Heart left ventricle (tissue), 16 donors: ENCODE measurements around the gene ARHGEF10L. TPM values are rescaled to one million over a fixed set of nuclear protein-coding genes. Genes with fewer than 3 reads are reported as not detected.
A peak's percentile ranks its signal among the peaks of the same experiment; 100 is the strongest.

Experiments used
- ATAC-seq, 4 donors: fragments of 200-7000 bp; cut with Tn5 transposase; one replicate each; pipeline ENCODE4 v1.9.1; 2020 to 2022; ENCODE audit warnings: moderate library complexity in 4 of 4, mild to moderate bottlenecking in 3 of 4, moderate number of reproducible peaks in 1 of 4
- DNase-seq, 5 donors: peaks; one replicate each; pipeline ENCODE4 v3.0.0-alpha.2; 2020
- H3K27ac ChIP-seq, 12 donors: fragments of 200-600 bp; sonication (generic) in 4 of 12; one replicate each; pipeline versions ENCODE4 v1.5.0 to v1.8.0; 2016 to 2022; ENCODE audit warnings: mild to moderate bottlenecking in 2 of 12
- H3K27me3 ChIP-seq, 9 donors: fragments of 200-600 bp; sonication (generic) in 2 of 9; one replicate each; pipeline versions ENCODE4 v1.5.1 to v1.8.0; 2016 to 2022; ENCODE audit warnings: mild to moderate bottlenecking in 3 of 9
- H3K36me3 ChIP-seq, 9 donors: fragments of 200-600 bp; sonication (generic) in 2 of 9; one replicate each; pipeline versions ENCODE4 v1.5.0 to v1.8.0; 2018 to 2022; ENCODE audit warnings: mild to moderate bottlenecking in 2 of 9
- H3K4me1 ChIP-seq, 12 donors: fragments of 200-600 bp; sonication (generic) in 4 of 12; one replicate each; pipeline versions ENCODE4 v1.5.0 to v1.8.0; 2016 to 2022; ENCODE audit warnings: mild to moderate bottlenecking in 3 of 12
- H3K4me3 ChIP-seq, 12 donors: fragments of 200-600 bp; sonication (generic) in 4 of 12; one replicate each; pipeline versions ENCODE4 v1.5.0 to v1.8.0; 2017 to 2022; ENCODE audit warnings: mild to moderate bottlenecking in 9 of 12, moderate library complexity in 4 of 12
- H3K9me3 ChIP-seq, 12 donors: fragments of 200-600 bp; sonication (generic) in 4 of 12; one replicate each; pipeline versions ENCODE4 v1.5.0 to v1.8.0; 2016 to 2022; ENCODE audit warnings: mild to moderate bottlenecking in 1 of 12
- POLR2A ChIP-seq, 2 donors: fragments of 450-650 bp; IDR thresholded peaks; one replicate each; pipeline ENCODE4 v1.6.1; 2017; ENCODE audit warnings: antibody characterized with exemption in 2 of 2, mild to moderate bottlenecking in 2 of 2, moderate library complexity in 2 of 2
- WGBS, 4 donors: extraction: QIAGEN DNeasy Blood & Tissue Kit in 2 of 4; methylation state at CpG; one replicate each; pipeline versions ENCODE4 v1.1.5 to v1.1.7; 2013 to 2018; 5-methylcytosine and 5-hydroxymethylcytosine counted together
- intact Hi-C, 10 donors: fragments of 100-400 bp; cut with DNase I; formaldehyde crosslinking; loops; one replicate each; pipeline versions ENCODE4 v1.11.1 to v1.14.2; 2022
- polyA plus RNA-seq, 2 donors: library from polyadenylated mRNA; stranded (reverse); fragments of 200-250 nt; gene quantifications; one replicate each; pipeline ENCODE4 v1.2.3, GENCODE V29; 2013
- total RNA-seq, 9 donors: library from RNA; depleted of rRNA in 2 of 9; stranded (reverse); fragments of >200 nt in 2 of 9; fragmentation: NEBNext Ultra II Directional in 3 of 9; extraction: Animal tissue kit (Norgen Biotek cat#: 25700) in 3 of 9; gene quantifications; one replicate each; pipeline versions ENCODE4 v1.1.0 to v1.2.4, GENCODE V29; 2016 to 2023
- TF ChIP-seq, protein P1 (sequence below), 12 donors: fragments of 200-600 bp; sonication (generic) in 4 of 12; IDR thresholded peaks; one replicate each; pipeline versions ENCODE4 v1.5.0 to v1.8.0; 2018 to 2022; ENCODE audit warnings: antibody characterized with exemption in 12 of 12, mild to moderate bottlenecking in 5 of 12
- donor health status: ischemic (EF 13 %, LVEDD 7.1; RV severe dilation, severe dysfunction).
- donor health status: healthy with polysubstance abuse.
- donor health status: DM: no; HTN: yes; CAD: no.
- donor health status: DM: no; HTN: no; CAD: no.
- donor health status: ischemic (EF 25% LVEDD 6.9; RV normal size, moderate dysfunction).
- donor health status: ischemic (EF 25% LVEDD 5.7; RV mildly dilated, moderate dysfunction).
- donor health status: healthy.
- donor health status: DM: yes; HTN: yes; CAD: no.
- donor health status: ischemic (EF 35%, LVEDD 5.7; RV mildly dilated, moderate dysfunction).
- donor health status: nonischemic (EF 11% LVEDD 7.7; RV severe dilation, severe dysfunction).
- donor health status: DM: yes; HTN: yes; CAD: no.
- donor health status: PGD.
- donor health status: ischemic (EF 29% LVEDD 5.4; RV normal size, mild dysfunction).
- donor health status: nonischemic (EF 23%, LVEDD 6.1; RV moderate dilation, normal function).

ARHGEF10L gene
- total and polyA plus RNA-seq, 11 donors = 44.6 to 72.8 (median 57.9) TPM

DNA sequence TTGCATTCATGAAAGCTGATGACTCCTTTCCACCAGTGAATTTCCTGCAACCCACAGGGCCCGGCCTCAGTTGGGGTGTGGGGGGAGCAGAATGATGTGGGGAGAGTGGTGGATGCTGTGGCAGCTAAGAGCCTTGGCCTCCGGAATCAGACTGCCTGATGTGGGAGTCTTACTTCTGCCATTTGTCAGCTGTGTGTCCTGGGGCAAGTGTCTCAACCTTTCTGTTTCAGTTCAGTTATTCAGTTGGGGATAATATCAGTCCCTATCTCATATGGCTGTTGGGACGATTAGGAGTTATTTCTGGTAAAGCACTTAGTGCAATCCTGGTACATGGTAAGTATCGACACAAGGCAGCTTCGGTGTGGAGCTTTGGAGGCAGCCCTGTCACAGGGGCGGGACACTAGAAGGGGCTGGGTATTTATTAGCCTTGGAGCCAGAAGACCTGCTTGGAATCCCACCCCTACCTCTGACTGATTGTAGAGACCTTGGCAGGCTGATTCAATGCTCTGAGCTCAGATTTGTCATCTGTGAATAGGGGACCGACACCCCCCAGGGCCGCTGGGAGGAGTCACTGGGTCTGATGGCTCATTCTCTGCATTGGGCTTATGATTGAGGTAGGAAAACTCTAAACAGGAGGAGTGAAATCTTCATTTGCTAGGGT, 19.6 kb downstream of the ARHGEF10L start:
- intact Hi-C loops = no loop called here
- DNase-seq = no peak
- WGBS, 4 donors = 66 to 74% (median 72%) methylated on average over 7 to 8 of the region's 8 CpGs
- Histone ChIP-seq H3K4me1 (peaks cover under 1 to 44% (median 33%) of the 10 kb centered on the region in 12 donors), H3K27me3 (no peaks in the 10 kb centered on the region), H3K4me3 (no peak overlapping the region), H3K36me3 (no peaks in the 10 kb centered on the region), H3K27ac (peak overlapping the region in 8 of 12 donors; percentile 15 to 92 (median 82)), H3K9me3 (no peaks in the 10 kb centered on the region)
- ATAC-seq = no peak
- TF ChIP-seq, protein P1, sequence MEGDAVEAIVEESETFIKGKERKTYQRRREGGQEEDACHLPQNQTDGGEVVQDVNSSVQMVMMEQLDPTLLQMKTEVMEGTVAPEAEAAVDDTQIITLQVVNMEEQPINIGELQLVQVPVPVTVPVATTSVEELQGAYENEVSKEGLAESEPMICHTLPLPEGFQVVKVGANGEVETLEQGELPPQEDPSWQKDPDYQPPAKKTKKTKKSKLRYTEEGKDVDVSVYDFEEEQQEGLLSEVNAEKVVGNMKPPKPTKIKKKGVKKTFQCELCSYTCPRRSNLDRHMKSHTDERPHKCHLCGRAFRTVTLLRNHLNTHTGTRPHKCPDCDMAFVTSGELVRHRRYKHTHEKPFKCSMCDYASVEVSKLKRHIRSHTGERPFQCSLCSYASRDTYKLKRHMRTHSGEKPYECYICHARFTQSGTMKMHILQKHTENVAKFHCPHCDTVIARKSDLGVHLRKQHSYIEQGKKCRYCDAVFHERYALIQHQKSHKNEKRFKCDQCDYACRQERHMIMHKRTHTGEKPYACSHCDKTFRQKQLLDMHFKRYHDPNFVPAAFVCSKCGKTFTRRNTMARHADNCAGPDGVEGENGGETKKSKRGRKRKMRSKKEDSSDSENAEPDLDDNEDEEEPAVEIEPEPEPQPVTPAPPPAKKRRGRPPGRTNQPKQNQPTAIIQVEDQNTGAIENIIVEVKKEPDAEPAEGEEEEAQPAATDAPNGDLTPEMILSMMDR (IDR thresholded peaks at IDR 0.05) = no peak
- no peak for TF ChIP-seq POLR2A (IDR thresholded peaks at IDR 0.05)

DNA sequence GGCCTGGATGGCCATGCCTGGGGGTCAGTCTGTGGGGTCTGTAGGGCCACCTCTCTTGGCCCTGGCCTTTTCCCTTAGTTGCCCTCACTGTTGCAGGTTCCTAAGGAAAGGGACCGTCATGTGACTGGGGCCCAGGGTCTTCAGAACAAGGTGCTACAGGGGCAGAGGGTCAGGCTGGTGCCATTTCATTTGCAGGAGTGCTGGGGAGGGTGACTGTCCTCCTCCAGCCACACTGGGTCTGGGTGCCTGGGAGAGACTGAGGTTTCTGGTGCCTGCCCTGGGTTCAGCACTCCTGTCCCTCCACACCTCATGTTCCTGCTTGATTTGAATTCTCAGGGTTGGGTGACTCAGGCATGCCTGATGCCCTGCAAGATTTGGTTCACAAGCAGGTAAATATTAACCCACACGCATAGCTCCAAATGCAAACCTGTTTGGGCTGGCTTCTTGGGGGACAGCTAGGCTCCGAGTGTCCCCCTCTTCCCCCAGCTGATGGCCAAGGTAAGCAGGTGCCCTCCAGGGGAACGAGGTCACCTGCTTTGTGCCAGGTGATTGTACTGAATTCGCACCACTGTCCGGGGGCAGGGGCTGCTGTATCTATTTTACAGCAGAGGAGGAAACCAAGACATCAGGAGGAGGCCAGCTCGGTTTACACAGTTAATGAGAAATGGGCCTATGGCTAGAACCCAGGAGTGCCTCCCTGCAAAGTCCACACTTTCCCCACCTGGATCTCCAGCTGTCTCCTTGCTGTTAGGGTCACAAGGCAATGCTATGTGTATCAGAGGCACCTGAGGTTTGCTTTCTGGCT, 20.3 kb downstream of the ARHGEF10L start:
- Histone ChIP-seq H3K9me3 (no peaks in the 10 kb centered on the region), H3K36me3 (no peaks in the 10 kb centered on the region), H3K4me1 (peaks cover 3 to 51% (median 35%) of the 10 kb centered on the region in 12 donors), H3K27me3 (no peaks in the 10 kb centered on the region), H3K4me3 (no peak overlapping the region), H3K27ac (peak overlapping the region in 10 of 12 donors; percentile 30 to 97 (median 86))
- no peak for ATAC-seq
- 87 to 92% (median 90%) methylated on average over 5 to 7 of the region's 7 CpGs for WGBS, 4 donors
- intact Hi-C loops = no loop called here
- no peak for DNase-seq
- TF ChIP-seq, protein P1 (IDR thresholded peaks at IDR 0.05) = no peak
- no peak for TF ChIP-seq POLR2A (IDR thresholded peaks at IDR 0.05)

DNA sequence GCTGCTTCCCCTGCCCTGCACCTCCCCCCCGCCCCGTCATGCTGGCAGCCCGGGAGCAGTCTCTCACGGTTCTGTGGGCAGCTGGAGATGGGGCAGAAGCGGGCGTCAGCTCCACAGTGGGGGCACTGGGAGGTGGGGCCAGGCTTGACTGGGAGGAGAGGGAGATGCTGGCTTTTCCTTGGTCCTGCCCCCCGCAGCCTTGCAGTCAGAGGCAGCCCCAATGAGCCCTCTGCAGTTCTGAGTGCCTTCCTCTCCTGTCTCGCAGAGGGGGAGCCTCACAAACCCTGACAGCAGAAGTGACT, 21.7 kb downstream of the ARHGEF10L start:
- Histone ChIP-seq H3K4me3 (no peak overlapping the region), H3K4me1 (peaks cover 5 to 65% (median 42%) of the 10 kb centered on the region in 12 donors), H3K27me3 (no peaks in the 10 kb centered on the region), H3K27ac (peak overlapping the region; percentile 9 to 97 (median 84)), H3K36me3 (no peaks in the 10 kb centered on the region), H3K9me3 (no peaks in the 10 kb centered on the region)
- peak in 1 of 5 donors; percentile 43 for DNase-seq
- ATAC-seq = peak in 3 of 4 donors; percentile 23 to 53 (median 26)
- no peak for TF ChIP-seq POLR2A (IDR thresholded peaks at IDR 0.05)
- TF ChIP-seq, protein P1 (IDR thresholded peaks at IDR 0.05) = no peak
- WGBS, 4 donors = 69 to 75% (median 70%) methylated on average over 1 to 8 of the region's 8 CpGs
- intact Hi-C loops = no loop called here

DNA sequence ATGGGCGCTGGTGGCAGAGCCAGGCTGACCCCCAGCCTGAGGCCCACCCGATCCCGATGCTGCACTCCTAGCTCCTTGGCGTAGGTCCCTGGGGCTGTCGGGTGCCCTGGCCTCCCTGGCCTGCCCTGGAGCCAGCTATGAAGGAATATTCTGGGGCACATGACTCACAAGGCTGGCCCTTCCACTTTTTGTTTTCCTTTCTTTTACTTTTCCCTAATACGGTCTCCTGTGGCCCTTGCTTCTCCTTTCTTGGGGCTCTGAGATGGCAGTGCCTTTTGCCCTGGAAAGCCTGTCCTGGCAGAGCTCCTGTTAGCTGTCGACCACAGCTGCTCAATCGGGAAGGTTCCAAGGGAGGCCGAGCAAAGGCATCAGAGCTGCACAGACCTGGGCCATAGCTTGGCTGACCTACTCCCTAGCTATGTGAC, 22.1 kb downstream of the ARHGEF10L start:
- peaks cover 5 to 68% (median 44%) of the 10 kb centered on the region in 12 donors for H3K4me1 ChIP-seq
- H3K4me3 ChIP-seq = no peak overlapping the region

More for the DNA sequence above, 22.1 kb downstream of the ARHGEF10L start:
- 46 to 66% (median 50%) methylated on average over 9 of the region's 9 CpGs for WGBS, 4 donors
- intact Hi-C loops = no loop called here
- Histone ChIP-seq H3K36me3 (no peaks in the 10 kb centered on the region), H3K9me3 (no peaks in the 10 kb centered on the region), H3K27me3 (no peaks in the 10 kb centered on the region), H3K27ac (peak overlapping the region; percentile 9 to 97 (median 84))
- peak in 4 of 5 donors; percentile 57 to 73 (median 66) for DNase-seq
- peak; percentile 43 to 79 (median 67) for ATAC-seq
- TF ChIP-seq, protein P1 (IDR thresholded peaks at IDR 0.05) = no peak
- TF ChIP-seq POLR2A (IDR thresholded peaks at IDR 0.05) = no peak
